Muscle of leg (tissue), 11 donors: Measurements from ENCODE around the gene MYO3B. TPM values are rescaled to one million over a fixed set of nuclear protein-coding genes. Genes with fewer than 3 reads are reported as not detected.
A peak's percentile ranks its signal among the peaks of the same experiment; 100 is the strongest.

ENCODE experiments used
- DNase-seq: peaks from one replicate; pipeline ENCODE4 v3.0.0; 2013
- H3K27ac ChIP-seq: one replicate; pipeline ENCODE4 v1.5.1; 2013; ENCODE audit warnings: mild to moderate bottlenecking, low read length, control low read depth
- H3K27me3 ChIP-seq: one replicate; pipeline ENCODE4 v1.6.1; 2013; ENCODE audit warnings: low read length; ENCODE audit not compliant: control insufficient read depth, insufficient read depth
- H3K36me3 ChIP-seq: one replicate; pipeline ENCODE4 v1.6.1; 2013; ENCODE audit warnings: low read length; ENCODE audit not compliant: control insufficient read depth, insufficient read depth
- H3K4me1 ChIP-seq: one replicate; pipeline ENCODE4 v1.6.1; 2013; ENCODE audit warnings: low read length; ENCODE audit not compliant: control insufficient read depth, insufficient read depth
- H3K4me3 ChIP-seq: one replicate; pipeline ENCODE4 v1.5.1; 2013; ENCODE audit warnings: low read length, control low read depth
- H3K9me3 ChIP-seq: replicated peaks from 2 replicates; pipeline ENCODE4 v1.6.1; 2013; ENCODE audit warnings: low read depth, low read length; ENCODE audit not compliant: control insufficient read depth
- WGBS: methylation state at CpG from one replicate; pipeline ENCODE4 v1.1.5; 2013; ENCODE audit warnings: missing lambda C conversion rate; ENCODE audit not compliant: insufficient coverage; 5-methylcytosine and 5-hydroxymethylcytosine counted together
- polyA plus RNA-seq, 8 donors: library from polyadenylated mRNA; unstranded; fragments of 120-200 nt; gene quantifications; one replicate each; pipeline versions ENCODE4 v1.2.1 to v1.2.3, GENCODE V29; 2013; ENCODE audit warnings: inconsistent platforms in 1 of 8, low replicate concordance in 1 of 8; ENCODE audit not compliant: insufficient read length in 8 of 8, insufficient read depth in 1 of 8
- total RNA-seq: library from RNA; stranded (reverse); fragments of 120-200 nt; gene quantifications from one replicate; pipeline ENCODE4 v1.2.4, GENCODE V29; 2013

Gene MYO3B
- total and polyA plus RNA-seq, 9 donors, result 0.12 to 0.79 (median 0.18) TPM

DNA sequence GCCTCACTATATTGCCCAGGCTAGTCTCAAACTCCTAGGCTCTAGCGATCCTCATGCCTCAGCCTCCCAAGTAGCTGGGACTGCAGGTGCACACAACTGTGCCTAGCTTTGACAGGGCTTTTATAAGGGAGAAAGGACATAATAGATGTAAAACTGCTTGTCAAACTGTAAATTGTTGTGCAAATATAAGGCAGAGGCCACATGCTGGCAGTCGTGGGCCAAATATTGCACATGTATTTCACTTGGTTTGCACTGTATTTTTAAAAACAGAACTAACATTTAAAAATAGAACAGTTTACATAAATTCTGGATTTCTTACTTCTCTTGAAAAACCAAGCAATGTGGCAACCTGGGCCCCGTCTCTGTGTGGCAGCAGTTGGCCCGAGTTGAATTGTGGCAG is 31.2 kb upstream of the MYO3B start:
- WGBS, result 73% methylated on average over 2 of the region's 4 CpGs

GRCh38 chr2:170147576-170147975 is 30.4 kb upstream of the MYO3B start:
- Histone ChIP-seq H3K4me1 (no peaks in the 10 kb centered on the region), H3K9me3 (no peaks in the 10 kb centered on the region), H3K36me3 (no peaks in the 10 kb centered on the region), H3K27ac (no peak overlapping the region), H3K4me3 (no peak overlapping the region), H3K27me3 (no peaks in the 10 kb centered on the region)
- no CpG with 5 or more reads among the region's 3 CpGs for WGBS
- no peak for DNase-seq

More for the DNA sequence above, 31.2 kb upstream of the MYO3B start:
- no peak overlapping the region for H3K27ac ChIP-seq
- no peak overlapping the region for H3K4me3 ChIP-seq
- no peaks in the 10 kb centered on the region for H3K27me3 ChIP-seq
- H3K9me3 ChIP-seq, result no peaks in the 10 kb centered on the region
- no peak for DNase-seq
- H3K4me1 ChIP-seq, result no peaks in the 10 kb centered on the region
- H3K36me3 ChIP-seq, result no peaks in the 10 kb centered on the region

DNA sequence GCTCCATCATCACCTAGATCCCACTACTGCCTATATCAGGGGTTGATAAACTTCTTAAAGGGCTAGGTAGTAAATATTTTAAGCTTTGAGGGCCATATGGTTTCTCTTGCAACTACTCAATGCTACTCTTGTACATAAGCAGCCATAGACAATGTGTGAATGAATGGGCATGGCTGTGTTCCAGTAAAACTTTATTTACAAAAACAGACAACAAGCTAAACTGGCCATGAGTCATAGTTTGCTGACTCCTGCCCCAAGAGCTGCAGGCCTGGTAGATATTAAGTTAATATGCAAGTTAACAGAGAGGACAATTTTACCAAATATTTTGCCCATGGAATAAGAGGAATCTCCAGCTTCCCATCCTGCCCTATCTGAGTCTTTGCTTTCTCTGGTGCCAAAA is 29.8 kb upstream of the MYO3B start:
- H3K27ac ChIP-seq, result no peak overlapping the region
- no peaks in the 10 kb centered on the region for H3K4me1 ChIP-seq
- H3K27me3 ChIP-seq, result no peaks in the 10 kb centered on the region
- no peak for DNase-seq
- H3K36me3 ChIP-seq, result no peaks in the 10 kb centered on the region
- no peaks in the 10 kb centered on the region for H3K9me3 ChIP-seq
- no peak overlapping the region for H3K4me3 ChIP-seq

GRCh38 chr2:170152421-170152820 is 25.5 kb upstream of the MYO3B start:
- Histone ChIP-seq H3K4me1 (peaks cover 4% of the 10 kb centered on the region), H3K27me3 (no peaks in the 10 kb centered on the region), H3K9me3 (no peaks in the 10 kb centered on the region), H3K4me3 (no peak overlapping the region), H3K27ac (no peak overlapping the region), H3K36me3 (no peaks in the 10 kb centered on the region)
- DNase-seq, result no peak
- no CpG with 5 or more reads among the region's 1 CpG for WGBS

DNA sequence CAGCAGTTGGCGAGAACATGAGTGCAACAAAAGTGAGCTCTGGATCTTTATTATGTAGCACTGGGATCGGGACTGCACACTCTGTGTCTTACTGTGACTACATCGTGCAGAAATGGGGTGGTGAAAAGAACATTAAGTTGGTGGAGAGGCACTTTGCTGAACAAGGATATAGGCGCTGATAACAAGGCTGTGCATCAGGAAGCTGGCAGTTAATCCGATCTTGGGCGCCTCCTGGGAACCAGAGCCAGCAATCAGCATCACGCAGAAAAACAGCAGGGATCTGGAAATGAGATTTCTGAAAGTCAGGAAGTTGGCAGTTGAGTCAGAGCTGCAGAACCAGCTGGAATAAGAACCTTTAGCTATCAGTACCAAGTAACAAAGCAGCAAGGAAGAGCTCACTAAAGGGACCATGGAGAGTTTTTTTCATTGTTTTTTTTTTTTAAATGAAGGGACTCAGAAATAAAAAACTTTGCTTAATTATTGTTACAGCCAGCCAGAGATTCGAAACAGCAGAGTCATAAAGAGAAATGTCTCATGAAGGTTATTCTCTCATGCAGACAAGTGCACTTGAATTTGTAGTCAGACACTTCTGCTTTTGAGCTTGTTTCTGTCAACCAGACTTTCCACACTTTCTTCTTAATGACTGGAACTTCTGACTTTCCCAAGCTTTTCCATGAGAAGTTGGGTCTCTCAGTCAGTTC is 22.8 kb upstream of the MYO3B start:
- Histone ChIP-seq H3K4me3 (no peak overlapping the region), H3K27ac (no peak overlapping the region), H3K27me3 (no peaks in the 10 kb centered on the region), H3K4me1 (peaks cover 4% of the 10 kb centered on the region), H3K36me3 (no peaks in the 10 kb centered on the region), H3K9me3 (no peaks in the 10 kb centered on the region)
- DNase-seq, result peak; percentile 22
- WGBS, result 9% methylated on average over 6 of the region's 8 CpGs

- H3K36me3 ChIP-seq, result no peaks in the 10 kb centered on the region
- no peak overlapping the region for H3K27ac ChIP-seq
- H3K4me3 ChIP-seq, result no peak overlapping the region
- no peak for DNase-seq
- no peaks in the 10 kb centered on the region for H3K27me3 ChIP-seq
- no peaks in the 10 kb centered on the region for H3K9me3 ChIP-seq
- WGBS, result 62% methylated on average over 3 of the region's 7 CpGs
- H3K4me1 ChIP-seq, result peaks cover 4% of the 10 kb centered on the region
Measured at GRCh38 chr2:170155723-170156253, 22.2 kb upstream of the MYO3B start.

DNA sequence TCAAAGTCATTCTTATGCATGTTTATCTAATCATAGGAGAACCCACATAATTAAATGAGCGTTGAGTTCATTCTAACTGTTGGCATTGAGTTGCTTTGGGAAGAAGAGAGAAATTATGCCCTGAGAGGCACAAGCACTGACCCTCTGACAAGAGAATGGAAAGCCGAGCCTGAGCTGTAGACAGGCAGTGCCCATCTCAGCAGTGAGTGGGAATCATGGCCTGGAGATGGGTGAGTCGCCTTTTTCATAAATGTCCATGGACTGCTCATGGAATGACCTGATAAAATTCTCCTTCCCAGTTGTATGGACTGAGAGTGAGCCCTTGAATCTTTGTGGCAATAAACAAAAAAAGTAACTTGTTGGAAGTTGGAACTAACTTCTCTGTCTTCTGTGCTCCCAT is 21.4 kb upstream of the MYO3B start:
- no CpG with 5 or more reads among the region's 3 CpGs for WGBS

DNA sequence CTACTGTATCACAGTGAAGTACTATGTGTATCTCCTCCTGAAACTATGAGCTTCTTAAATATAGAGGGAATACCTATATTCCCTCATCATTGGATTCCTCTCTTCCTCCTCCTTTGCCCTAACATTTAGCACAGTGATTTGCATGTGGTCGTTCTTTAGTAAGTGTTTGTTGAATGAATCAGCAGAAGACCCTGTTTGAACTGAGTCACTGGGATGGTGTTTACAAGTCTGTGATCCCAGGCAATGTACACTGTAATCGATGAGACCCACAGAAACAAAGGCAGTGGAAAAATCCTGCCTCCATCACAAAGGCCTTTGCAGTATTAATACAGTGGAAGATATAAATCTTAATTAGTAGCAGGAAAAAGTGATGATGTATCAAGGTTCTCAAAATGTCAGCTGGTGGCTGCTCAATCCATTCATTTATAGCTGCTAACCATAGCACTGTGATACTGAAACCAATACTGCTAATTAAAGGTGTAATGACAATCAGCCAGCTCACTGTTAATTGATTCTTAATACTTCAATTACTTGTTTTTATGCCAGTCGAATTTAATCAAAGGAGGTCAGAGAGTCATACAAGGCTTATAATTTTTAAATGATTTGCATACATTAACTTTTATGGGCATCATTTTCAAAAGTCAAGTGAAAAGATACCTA is 20.8 kb upstream of the MYO3B start:
- no peak for DNase-seq
- Histone ChIP-seq H3K36me3 (no peaks in the 10 kb centered on the region), H3K4me1 (peaks cover 4% of the 10 kb centered on the region), H3K27me3 (no peaks in the 10 kb centered on the region), H3K27ac (no peak overlapping the region), H3K9me3 (no peaks in the 10 kb centered on the region), H3K4me3 (no peak overlapping the region)
- WGBS, result no CpG with 5 or more reads among the region's 3 CpGs

More for the DNA sequence above, 21.4 kb upstream of the MYO3B start:
- no peaks in the 10 kb centered on the region for H3K36me3 ChIP-seq
- no peaks in the 10 kb centered on the region for H3K9me3 ChIP-seq
- H3K4me3 ChIP-seq, result no peak overlapping the region
- H3K27ac ChIP-seq, result no peak overlapping the region
- DNase-seq, result no peak
- peaks cover 4% of the 10 kb centered on the region for H3K4me1 ChIP-seq
- H3K27me3 ChIP-seq, result no peaks in the 10 kb centered on the region

- H3K4me1 ChIP-seq, result peaks cover 4% of the 10 kb centered on the region
- H3K9me3 ChIP-seq, result no peaks in the 10 kb centered on the region
- no peaks in the 10 kb centered on the region for H3K27me3 ChIP-seq
- no peak overlapping the region for H3K27ac ChIP-seq
- no peak overlapping the region for H3K4me3 ChIP-seq
- H3K36me3 ChIP-seq, result no peaks in the 10 kb centered on the region
- DNase-seq, result no peak
Measured at GRCh38 chr2:170159060-170159459, 18.9 kb upstream of the MYO3B start.

DNA sequence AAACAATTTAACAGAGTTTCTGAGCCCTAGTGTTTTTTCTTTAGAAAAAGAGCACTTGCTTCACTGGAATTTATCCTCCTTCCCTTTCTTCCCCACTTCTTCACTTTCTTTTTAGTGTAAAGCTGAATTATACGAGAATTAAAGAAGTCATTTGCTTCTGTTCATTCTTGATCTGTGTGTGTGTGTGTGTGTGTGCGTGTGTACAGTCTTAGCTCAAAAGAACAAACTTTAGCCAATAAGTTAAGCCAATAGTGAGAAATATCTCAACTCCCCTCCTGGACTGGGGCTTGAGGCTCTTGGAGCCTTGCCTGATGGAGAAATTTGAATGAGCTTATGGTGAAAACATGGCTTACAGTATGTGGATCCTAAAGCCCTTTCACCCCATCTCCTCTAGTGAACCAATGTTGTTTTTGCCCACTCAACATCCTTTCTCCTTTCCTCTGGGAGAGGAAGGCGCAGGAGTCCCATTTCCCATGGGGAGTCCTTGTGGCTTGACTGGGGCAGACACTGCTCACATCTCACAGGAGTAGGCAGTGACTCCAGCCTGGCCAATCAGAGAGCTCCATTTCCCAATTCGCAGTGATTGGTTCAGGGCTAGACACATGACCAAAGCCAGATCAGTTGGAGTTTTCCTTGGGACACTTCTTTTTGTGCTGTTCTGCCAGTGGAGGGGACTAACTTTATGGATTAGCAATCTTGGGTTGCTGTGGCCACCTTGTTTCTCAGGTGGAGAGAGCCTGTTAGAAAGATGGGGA is 16.3 kb upstream of the MYO3B start:
- WGBS, result no CpG with 5 or more reads among the region's 4 CpGs
- Histone ChIP-seq H3K4me1 (no peaks in the 10 kb centered on the region), H3K9me3 (no peaks in the 10 kb centered on the region), H3K36me3 (no peaks in the 10 kb centered on the region), H3K4me3 (no peak overlapping the region), H3K27ac (no peak overlapping the region), H3K27me3 (no peaks in the 10 kb centered on the region)
- DNase-seq, result no peak
